Measurements from ENCODE around the gene CCBE1.

CCBE1 gene

GRCh38 chr18:59619816-59620215 is 77.4 kb downstream of the CCBE1 start:
- DNase-seq (ENCODE audit: low read depth) = no peak

- no peak for DNase-seq (ENCODE audit: low read depth)
These were observed 79.7 kb downstream of the CCBE1 start for GRCh38 chr18:59617468-59617932.

- no peak for DNase-seq (ENCODE audit: low read depth)
These were observed 80.7 kb downstream of the CCBE1 start for GRCh38 chr18:59616501-59616900.

GRCh38 chr18:59613903-59614302 is 83.3 kb downstream of the CCBE1 start:
- no peak for DNase-seq (ENCODE audit: low read depth)

- no peak for DNase-seq (ENCODE audit: low read depth)
These were observed 84.8 kb downstream of the CCBE1 start for GRCh38 chr18:59612381-59612780.

- DNase-seq (ENCODE audit: low read depth) = no peak
These were observed 86.6 kb downstream of the CCBE1 start for GRCh38 chr18:59610546-59611140.

- no peak for DNase-seq (ENCODE audit: low read depth)
These were observed 87.6 kb downstream of the CCBE1 start for GRCh38 chr18:59609654-59610053.

GRCh38 chr18:59607471-59607870 is 89.8 kb downstream of the CCBE1 start:
- DNase-seq (ENCODE audit: low read depth) = no peak

- DNase-seq (ENCODE audit: low read depth) = no peak
These were observed 90.2 kb downstream of the CCBE1 start for GRCh38 chr18:59607078-59607379.

GRCh38 chr18:59606193-59607077 is 90.8 kb downstream of the CCBE1 start:
- DNase-seq (ENCODE audit: low read depth) = no peak

- no peak for DNase-seq (ENCODE audit: low read depth)
These were observed 91.5 kb downstream of the CCBE1 start for GRCh38 chr18:59605633-59606192.

- DNase-seq (ENCODE audit: low read depth) = no peak
These were observed 92.3 kb downstream of the CCBE1 start for GRCh38 chr18:59604877-59605276.

GRCh38 chr18:59597049-59597448 is 100.2 kb downstream of the CCBE1 start:
- DNase-seq (ENCODE audit: low read depth) = no peak

- no peak for DNase-seq (ENCODE audit: low read depth)
These were observed 103.9 kb downstream of the CCBE1 start for GRCh38 chr18:59593291-59593717.

GRCh38 chr18:59592624-59593023 is 104.6 kb downstream of the CCBE1 start:
- no peak for DNase-seq (ENCODE audit: low read depth)

GRCh38 chr18:59582395-59582794 is 114.8 kb downstream of the CCBE1 start:
- DNase-seq (ENCODE audit: low read depth) = no peak

- no peak for DNase-seq (ENCODE audit: low read depth)
These were observed 117.7 kb downstream of the CCBE1 start for GRCh38 chr18:59579509-59579908.

- no peak for DNase-seq (ENCODE audit: low read depth)
These were observed 119.9 kb downstream of the CCBE1 start for GRCh38 chr18:59577386-59577655.

- no peak for DNase-seq (ENCODE audit: low read depth)
These were observed 120.5 kb downstream of the CCBE1 start for GRCh38 chr18:59576541-59577385.

- no peak for DNase-seq (ENCODE audit: low read depth)
These were observed 121.2 kb downstream of the CCBE1 start for GRCh38 chr18:59575995-59576394.

- DNase-seq (ENCODE audit: low read depth) = no peak
These were observed 123.3 kb downstream of the CCBE1 start for GRCh38 chr18:59573962-59574361.

- no peak for DNase-seq (ENCODE audit: low read depth)
These were observed 125.3 kb downstream of the CCBE1 start for GRCh38 chr18:59571902-59572301.

- no peak for DNase-seq (ENCODE audit: low read depth)
These were observed 126.4 kb downstream of the CCBE1 start for GRCh38 chr18:59570796-59571195.

All from stimulated activated CD8-positive, alpha-beta memory T cell treated with anti-CD3 and anti-CD28 coated beads, Interleukin-4, amount 100 ng/mL, for 24 hours (primary cell).